HepG2 (cell line): ENCODE data around the gene GNAI2. TPM values are rescaled to one million over a fixed set of nuclear protein-coding genes. Genes with fewer than 3 reads are reported as not detected.

Experiments
- ARNT ChIP-seq: fragments of 450-650 bp; IDR thresholded peaks from 2 replicates; pipeline ENCODE4 v1.6.1; 2017
- CHD2 ChIP-seq: IDR thresholded peaks from 2 replicates; pipeline ENCODE4 v1.6.1; 2011; ENCODE audit warnings: low read depth, low read length, improper control_type of control experiment
- DNMT3B ChIP-seq: conservative IDR thresholded peaks from 2 replicates; pipeline ENCODE4 v1.6.1; 2016; ENCODE audit warnings: missing biosample characterization, control low read depth
- ETV5 ChIP-seq: IDR thresholded peaks from 2 replicates; pipeline ENCODE4 v1.6.1; 2018; ENCODE audit warnings: missing biosample characterization, missing genetic modification reagents, inconsistent platforms, borderline replicate concordance
- HNRNPLL ChIP-seq: fragments of 200-400 bp; formaldehyde crosslinking; IDR thresholded peaks from 2 replicates; pipeline ENCODE4 v1.6.1; 2017; ENCODE audit warnings: mild to moderate bottlenecking, low read depth, low read length; ENCODE audit not compliant: poor library complexity, severe bottlenecking
- KLF9 ChIP-seq: IDR thresholded peaks from 2 replicates; pipeline ENCODE4 v1.6.1; 2016; ENCODE audit warnings: low read depth
- MEIS2 ChIP-seq: sonication (generic); formaldehyde crosslinking; IDR thresholded peaks from 2 replicates; pipeline ENCODE4 v1.9.0; 2021; ENCODE audit warnings: mild to moderate bottlenecking, missing genetic modification reagents
- NR1H2 ChIP-seq: sonication (generic); formaldehyde crosslinking; IDR thresholded peaks from 2 replicates; pipeline ENCODE4 v1.8.1; 2022; ENCODE audit warnings: low read depth, missing genetic modification reagents, borderline replicate concordance
- NR2C2 ChIP-seq: sonication (generic); formaldehyde crosslinking; IDR thresholded peaks from 2 replicates; pipeline ENCODE4 v1.4.0; 2020; ENCODE audit warnings: missing genetic modification reagents, mild to moderate bottlenecking, moderate library complexity, borderline replicate concordance
- NR2F1 ChIP-seq, 2 experiments: fragments of 450-650 bp in 1 of 2; formaldehyde crosslinking in 1 of 2; IDR thresholded peaks; 2 replicates each; pipeline versions ENCODE4 v1.5.0 to v1.6.1; 2016 to 2020; ENCODE audit warnings: mild to moderate bottlenecking in 1 of 2, missing compliant biosample characterization in 1 of 2, missing genetic modification reagents in 1 of 2, moderate library complexity in 1 of 2
- PCBP1 ChIP-seq: fragments of 200-400 bp; formaldehyde crosslinking; IDR thresholded peaks from 2 replicates; pipeline ENCODE4 v1.6.1; 2017; ENCODE audit warnings: mild to moderate bottlenecking, low read depth, low read length, borderline replicate concordance
- PHF8 ChIP-seq: sonication (generic); formaldehyde crosslinking; IDR thresholded peaks from 2 replicates; pipeline ENCODE4 v1.5.0; 2020; ENCODE audit warnings: missing genetic modification reagents
- RFXANK ChIP-seq: IDR thresholded peaks from 2 replicates; pipeline ENCODE4 v1.6.1; 2016
- SRF ChIP-seq: IDR thresholded peaks from 2 replicates; pipeline ENCODE4 v1.6.1; 2011; ENCODE audit warnings: mild to moderate bottlenecking, low read depth, low read length, moderate library complexity
- TCF12 ChIP-seq, 2 experiments: fragments of 450-650 bp in 1 of 2; sonication (generic) in 1 of 2; formaldehyde crosslinking in 1 of 2; IDR thresholded peaks; 2 replicates each; pipeline versions ENCODE4 v1.6.1 to v1.8.0; 2017 to 2022; ENCODE audit warnings: antibody characterized with exemption in 1 of 2, mild to moderate bottlenecking in 1 of 2, missing genetic modification reagents in 1 of 2, moderate library complexity in 1 of 2
- TCF7L2 ChIP-seq: IDR thresholded peaks from 2 replicates; pipeline ENCODE4 v1.6.1; 2011; ENCODE audit warnings: mild to moderate bottlenecking, low read depth, low read length, moderate library complexity
- TMF1 ChIP-seq: sonication (generic); formaldehyde crosslinking; IDR thresholded peaks from 2 replicates; pipeline ENCODE4 v1.8.1; 2022; ENCODE audit warnings: low read depth, missing genetic modification reagents
- ZNF34 ChIP-seq: sonication (generic); formaldehyde crosslinking; IDR thresholded peaks from 2 replicates; pipeline ENCODE4 v1.4.0; 2020; ENCODE audit warnings: mild to moderate bottlenecking, missing genetic modification reagents, borderline replicate concordance
- ZNF382 ChIP-seq: sonication (generic); formaldehyde crosslinking; IDR thresholded peaks from 2 replicates; pipeline ENCODE4 v1.5.0; 2020; ENCODE audit warnings: missing genetic modification reagents, mild to moderate bottlenecking, borderline replicate concordance
- ZNF619 ChIP-seq: sonication (generic); formaldehyde crosslinking; IDR thresholded peaks from 2 replicates; pipeline ENCODE4 v1.4.0; 2020; ENCODE audit warnings: mild to moderate bottlenecking, missing genetic modification reagents
- polyA plus RNA-seq, 8 experiments: library from polyadenylated mRNA; depleted of rRNA in 3 of 8; stranded (reverse) in 7 of 8; unstranded in 1 of 8; fragments of >200 nt; fragmentation: Illumina TruSeq in 4 of 8; extraction: Trizol in 4 of 8; gene quantifications; 2 replicates each; pipeline versions ENCODE4 v1.2.1 to v1.2.3, GENCODE V29; 2011 to 2016; ENCODE audit warnings: low read depth in 4 of 8, missing spikeins in 1 of 8, mixed read lengths in 1 of 8; ENCODE audit not compliant: insufficient read depth in 1 of 8
- total RNA-seq, 5 experiments: library from RNA; depleted of rRNA; stranded (reverse); fragments of >200 nt; fragmentation: Illumina TruSeq; extraction: Trizol; gene quantifications; 2 replicates each; pipeline ENCODE4 v1.2.3, GENCODE V29; 2016; ENCODE audit warnings: low read depth in 1 of 5
- TF ChIP-seq, protein P1 (sequence below): sonication (generic); formaldehyde crosslinking; IDR thresholded peaks from 2 replicates; pipeline ENCODE4 v1.8.0; 2022; ENCODE audit warnings: missing genetic modification reagents, mild to moderate bottlenecking, inconsistent platforms, borderline replicate concordance
- TF ChIP-seq, protein P2 (sequence below): sonication (generic); formaldehyde crosslinking; IDR thresholded peaks from 2 replicates; pipeline ENCODE4 v1.5.0; 2020; ENCODE audit warnings: missing genetic modification reagents
- TF ChIP-seq, protein P3 (sequence below): sonication (generic); formaldehyde crosslinking; IDR thresholded peaks from 2 replicates; pipeline ENCODE4 v1.8.1; 2023; ENCODE audit warnings: mild to moderate bottlenecking, missing genetic modification reagents
- TF ChIP-seq, protein P4 (sequence below): sonication (generic); formaldehyde crosslinking; IDR thresholded peaks from 2 replicates; pipeline ENCODE4 v1.5.0; 2020; ENCODE audit warnings: mild to moderate bottlenecking, missing genetic modification reagents, moderate library complexity

Gene GNAI2
- total and polyA plus RNA-seq, 2 of the 13 experiments (the other 11 are each of a cell fraction or from before 2014, with no cell fraction given), result 51.1 to 66.2 TPM

DNA sequence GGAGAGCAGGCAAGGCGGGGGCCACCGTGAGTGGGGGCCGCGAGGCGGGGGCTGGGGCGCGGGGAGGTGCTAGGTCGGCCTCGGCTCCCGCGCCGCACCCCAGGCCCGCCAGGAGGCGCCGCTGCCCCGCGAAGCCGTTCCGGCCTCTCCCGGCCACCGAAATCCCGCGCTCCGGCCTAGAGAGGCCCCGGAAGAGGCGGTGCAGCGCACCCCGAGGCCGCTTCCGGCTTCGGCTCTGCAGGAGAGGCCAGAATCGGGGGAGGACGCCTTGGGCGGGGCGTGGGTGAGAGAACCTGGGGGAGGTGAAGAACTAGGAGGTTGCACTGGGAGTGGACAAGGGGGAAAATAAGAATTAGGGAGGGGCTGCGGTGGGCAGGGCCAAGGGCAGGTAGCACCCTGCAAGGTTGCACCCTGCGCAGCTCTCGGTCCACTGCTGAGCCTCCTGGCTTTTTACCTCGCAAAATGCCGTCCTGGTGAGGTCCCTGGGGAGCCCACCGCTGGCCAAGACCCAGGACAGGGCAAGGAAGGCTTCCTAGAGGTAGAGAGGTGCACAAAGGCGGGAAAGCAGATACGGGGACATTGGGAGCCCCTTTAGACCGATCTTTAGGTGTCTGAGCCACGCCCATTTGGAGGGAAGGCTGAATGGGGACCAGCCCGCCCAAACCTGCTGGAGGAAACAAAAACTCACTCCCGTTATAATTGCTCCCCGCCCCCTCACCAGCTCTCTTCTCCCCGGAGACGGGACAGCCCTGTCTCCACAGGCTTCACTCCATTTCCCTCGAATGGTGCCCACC is 8.4 kb upstream of the GNAI2 start (continued):
- TF ChIP-seq, protein P1, sequence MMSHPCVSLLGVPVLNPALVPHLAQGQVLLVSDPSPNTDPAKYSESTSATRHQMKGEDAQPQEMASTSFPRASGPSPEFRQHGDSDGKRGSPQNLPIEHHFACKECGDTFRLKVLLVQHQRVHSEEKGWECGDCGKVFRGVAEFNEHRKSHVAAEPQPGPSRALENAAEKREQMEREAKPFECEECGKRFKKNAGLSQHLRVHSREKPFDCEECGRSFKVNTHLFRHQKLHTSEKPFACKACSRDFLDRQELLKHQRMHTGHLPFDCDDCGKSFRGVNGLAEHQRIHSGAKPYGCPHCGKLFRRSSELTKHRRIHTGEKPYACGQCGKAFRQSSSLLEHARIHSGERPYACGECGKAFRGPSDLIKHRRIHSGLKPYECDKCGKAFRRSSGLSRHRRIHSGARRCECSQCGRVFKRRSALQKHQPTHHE (CRISPR knock-in tag), result no peak; the same call in 1 of the 2 replicates
- TF ChIP-seq MEIS2 (CRISPR knock-in tag), result no peak; the same call in 1 of the 2 replicates
- no peak for TF ChIP-seq ZNF34 (CRISPR knock-in tag)
- peak; percentile 72; the same call in 1 of the 2 replicates for TF ChIP-seq PCBP1
- TF ChIP-seq KLF9, result peak; percentile 92; the same call in 1 of the 2 replicates
- TF ChIP-seq ARNT, result no peak
- no peak for TF ChIP-seq ZNF382 (CRISPR knock-in tag)
- TF ChIP-seq, protein P2, sequence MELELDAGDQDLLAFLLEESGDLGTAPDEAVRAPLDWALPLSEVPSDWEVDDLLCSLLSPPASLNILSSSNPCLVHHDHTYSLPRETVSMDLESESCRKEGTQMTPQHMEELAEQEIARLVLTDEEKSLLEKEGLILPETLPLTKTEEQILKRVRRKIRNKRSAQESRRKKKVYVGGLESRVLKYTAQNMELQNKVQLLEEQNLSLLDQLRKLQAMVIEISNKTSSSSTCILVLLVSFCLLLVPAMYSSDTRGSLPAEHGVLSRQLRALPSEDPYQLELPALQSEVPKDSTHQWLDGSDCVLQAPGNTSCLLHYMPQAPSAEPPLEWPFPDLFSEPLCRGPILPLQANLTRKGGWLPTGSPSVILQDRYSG (CRISPR knock-in tag), result no peak
- no peak for TF ChIP-seq TCF7L2
- peak; percentile 56; the same call in 1 of the 2 replicates for TF ChIP-seq ZNF619 (CRISPR knock-in tag)
- TF ChIP-seq, protein P3, sequence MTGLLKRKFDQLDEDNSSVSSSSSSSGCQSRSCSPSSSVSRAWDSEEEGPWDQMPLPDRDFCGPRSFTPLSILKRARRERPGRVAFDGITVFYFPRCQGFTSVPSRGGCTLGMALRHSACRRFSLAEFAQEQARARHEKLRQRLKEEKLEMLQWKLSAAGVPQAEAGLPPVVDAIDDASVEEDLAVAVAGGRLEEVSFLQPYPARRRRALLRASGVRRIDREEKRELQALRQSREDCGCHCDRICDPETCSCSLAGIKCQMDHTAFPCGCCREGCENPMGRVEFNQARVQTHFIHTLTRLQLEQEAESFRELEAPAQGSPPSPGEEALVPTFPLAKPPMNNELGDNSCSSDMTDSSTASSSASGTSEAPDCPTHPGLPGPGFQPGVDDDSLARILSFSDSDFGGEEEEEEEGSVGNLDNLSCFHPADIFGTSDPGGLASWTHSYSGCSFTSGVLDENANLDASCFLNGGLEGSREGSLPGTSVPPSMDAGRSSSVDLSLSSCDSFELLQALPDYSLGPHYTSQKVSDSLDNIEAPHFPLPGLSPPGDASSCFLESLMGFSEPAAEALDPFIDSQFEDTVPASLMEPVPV, result no peak
- TF ChIP-seq, protein P4, sequence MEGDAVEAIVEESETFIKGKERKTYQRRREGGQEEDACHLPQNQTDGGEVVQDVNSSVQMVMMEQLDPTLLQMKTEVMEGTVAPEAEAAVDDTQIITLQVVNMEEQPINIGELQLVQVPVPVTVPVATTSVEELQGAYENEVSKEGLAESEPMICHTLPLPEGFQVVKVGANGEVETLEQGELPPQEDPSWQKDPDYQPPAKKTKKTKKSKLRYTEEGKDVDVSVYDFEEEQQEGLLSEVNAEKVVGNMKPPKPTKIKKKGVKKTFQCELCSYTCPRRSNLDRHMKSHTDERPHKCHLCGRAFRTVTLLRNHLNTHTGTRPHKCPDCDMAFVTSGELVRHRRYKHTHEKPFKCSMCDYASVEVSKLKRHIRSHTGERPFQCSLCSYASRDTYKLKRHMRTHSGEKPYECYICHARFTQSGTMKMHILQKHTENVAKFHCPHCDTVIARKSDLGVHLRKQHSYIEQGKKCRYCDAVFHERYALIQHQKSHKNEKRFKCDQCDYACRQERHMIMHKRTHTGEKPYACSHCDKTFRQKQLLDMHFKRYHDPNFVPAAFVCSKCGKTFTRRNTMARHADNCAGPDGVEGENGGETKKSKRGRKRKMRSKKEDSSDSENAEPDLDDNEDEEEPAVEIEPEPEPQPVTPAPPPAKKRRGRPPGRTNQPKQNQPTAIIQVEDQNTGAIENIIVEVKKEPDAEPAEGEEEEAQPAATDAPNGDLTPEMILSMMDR (CRISPR knock-in tag), result peak; percentile 89
- peak; percentile 65 for TF ChIP-seq PHF8 (CRISPR knock-in tag)
- peak; percentile 64 for TF ChIP-seq HNRNPLL
- peak; percentile 51; the same call in 1 of the 2 replicates for TF ChIP-seq DNMT3B
- TF ChIP-seq ETV5, result peak; percentile 94
- TF ChIP-seq RFXANK (CRISPR knock-in tag), result no peak
- no peak for TF ChIP-seq NR1H2 (CRISPR knock-in tag)
- no peak for TF ChIP-seq TMF1 (CRISPR knock-in tag)
- no peak for TF ChIP-seq NR2F1 (CRISPR knock-in tag; IDR thresholded peaks at IDR 0.05)
- TF ChIP-seq TCF12 (IDR thresholded peaks at IDR 0.05), result no peak
- TF ChIP-seq TCF12 (CRISPR knock-in tag; IDR thresholded peaks at IDR 0.05), result no peak
- peak; percentile 66; the same call in 1 of the 2 replicates for TF ChIP-seq NR2C2
- 0 out of 2 replicates have a peak, but pooled peaks have one; percentile 3 for TF ChIP-seq SRF
- peak; percentile 32; the same call in 1 of the 2 replicates for TF ChIP-seq CHD2
